H1 (cell line): Measurements from ENCODE around the gene TMTC2. TPM values are rescaled to one million over a fixed set of nuclear protein-coding genes. Genes with fewer than 3 reads are reported as not detected.

Source experiments
- CTCF ChIA-PET: fragments of 300-600 bp; sonication (Branson Sonifier 250); formaldehyde crosslinking; loops from one replicate; lab custom pipeline; 2021; ENCODE audit not compliant: partially characterized antibody; lab: Charles Lee
- POLR2A ChIA-PET: fragments of 300-600 bp; sonication (Branson Sonifier 250); formaldehyde crosslinking; loops from one replicate; lab custom pipeline; 2021; ENCODE audit warnings: inconsistent platforms; ENCODE audit not compliant: partially characterized antibody; lab: Charles Lee
- DNase-seq, 2 experiments: peaks; one replicate each; pipeline versions ENCODE4 v3.0.0 to v3.0.0-alpha.2; 2010 to 2022; ENCODE audit warnings: low spot score in 2 of 2, low read depth in 1 of 2, mixed read lengths in 1 of 2
- FAIRE-seq: peaks from 2 replicates; lab custom pipeline; 2011; peaks lifted over from hg19 to GRCh38; lab: Jason Lieb, UNC
- H2AFZ ChIP-seq: 2 replicates; pipeline ENCODE4 v1.8.1; 2012; ENCODE audit warnings: low read length, inconsistent platforms
- H2AK5ac ChIP-seq: 2 replicates; pipeline ENCODE4 v1.6.1; 2013; ENCODE audit warnings: low read depth, low read length
- H2BK120ac ChIP-seq: replicated peaks from 2 replicates; pipeline ENCODE3; 2013; ENCODE audit warnings: low read depth, low read length, inconsistent platforms
- H2BK12ac ChIP-seq: 2 replicates; pipeline ENCODE4 v1.6.1; 2013; ENCODE audit warnings: low read depth, low read length
- H2BK15ac ChIP-seq: 2 replicates; pipeline ENCODE4 v1.6.1; 2013; ENCODE audit warnings: low read length
- H2BK20ac ChIP-seq: 2 replicates; pipeline ENCODE4 v1.6.1; 2013; ENCODE audit warnings: low read length
- H2BK5ac ChIP-seq: 2 replicates; pipeline ENCODE4 v1.6.1; 2013; ENCODE audit warnings: low read depth, low read length
- H3K14ac ChIP-seq: 2 replicates; pipeline ENCODE4 v1.6.1; 2013; ENCODE audit warnings: inconsistent platforms; ENCODE audit not compliant: insufficient read length
- H3K18ac ChIP-seq: 2 replicates; pipeline ENCODE4 v1.6.1; 2013; ENCODE audit warnings: low read length; ENCODE audit errors: extremely low read depth
- H3K23ac ChIP-seq: 2 replicates; pipeline ENCODE4 v1.6.1; 2013; ENCODE audit warnings: inconsistent platforms; ENCODE audit not compliant: insufficient read length
- H3K23me2 ChIP-seq: 2 replicates; pipeline ENCODE4 v1.6.1; 2013; ENCODE audit warnings: low read depth, low read length
- H3K27ac ChIP-seq: 2 replicates; pipeline ENCODE4 v1.6.1; 2011; ENCODE audit warnings: low read depth, low read length, inconsistent platforms
- H3K27me3 ChIP-seq, 4 experiments: replicated peaks in 1 of 4; 1 replicate in 1 of 4; 2 replicates in 3 of 4; pipeline versions ENCODE4 v1.6.1 to v1.8.1; 2011 to 2013; ENCODE audit warnings: low read length in 3 of 4, mild to moderate bottlenecking in 3 of 4, inconsistent platforms in 2 of 4, mixed read lengths in 2 of 4, moderate library complexity in 1 of 4; ENCODE audit not compliant: control insufficient read depth in 3 of 4, insufficient read depth in 3 of 4; ENCODE audit errors: extremely low read depth in 1 of 4
- H3K36me3 ChIP-seq, 4 experiments: 2 replicates each; pipeline versions ENCODE4 v1.6.1 to v1.8.1; 2011 to 2013; ENCODE audit warnings: mild to moderate bottlenecking in 4 of 4, low read length in 3 of 4, moderate library complexity in 2 of 4, control low read depth in 1 of 4, inconsistent platforms in 1 of 4; ENCODE audit not compliant: insufficient read depth in 4 of 4, control insufficient read depth in 2 of 4
- H3K4ac ChIP-seq: replicated peaks from 2 replicates; pipeline ENCODE3; 2013; ENCODE audit warnings: low read length, low read depth, mixed read lengths, inconsistent platforms; ENCODE audit not compliant: insufficient read length
- H3K4me1 ChIP-seq, 4 experiments: replicated peaks in 1 of 4; 1 replicate in 1 of 4; 2 replicates in 3 of 4; pipeline versions ENCODE4 v1.6.1 to v1.8.1; 2011 to 2013; ENCODE audit warnings: low read length in 3 of 4, inconsistent platforms in 2 of 4, mixed read lengths in 1 of 4; ENCODE audit not compliant: insufficient read depth in 4 of 4, control insufficient read depth in 3 of 4
- H3K4me2 ChIP-seq, 2 experiments: 2 replicates each; pipeline versions ENCODE4 v1.6.1 to v1.8.1; 2011 to 2013; ENCODE audit warnings: low read depth in 2 of 2, low read length in 2 of 2, control low read depth in 1 of 2, inconsistent platforms in 1 of 2, mild to moderate bottlenecking in 1 of 2; ENCODE audit not compliant: insufficient read depth in 1 of 2
- H3K4me3 ChIP-seq, 4 experiments: fragments of 200-600, 300-600 bp in 1 of 4; sonication (generic), shearing (Covaris generic), sonication (Bioruptor Twin) in 1 of 4; 2 replicates each; pipeline versions ENCODE4 v1.5.1 to v1.8.1; 2011 to 2016; ENCODE audit warnings: low read length in 4 of 4, low read depth in 3 of 4, control low read depth in 2 of 4, inconsistent platforms in 2 of 4, mild to moderate bottlenecking in 2 of 4, mixed read lengths in 1 of 4, moderate library complexity in 1 of 4; ENCODE audit not compliant: insufficient read depth in 2 of 4; ENCODE audit errors: extremely low read depth in 1 of 4
- H3K56ac ChIP-seq: replicated peaks from 2 replicates; pipeline ENCODE3; 2013; ENCODE audit warnings: low read depth, mild to moderate bottlenecking, mixed read lengths, low read length, inconsistent platforms; ENCODE audit not compliant: insufficient read length
- H3K79me1 ChIP-seq: 2 replicates; pipeline ENCODE4 v1.6.1; 2013; ENCODE audit warnings: low read depth, low read length, control low read depth
- H3K79me2 ChIP-seq, 2 experiments: 2 replicates each; pipeline versions ENCODE4 v1.6.1 to v1.8.1; 2012 to 2013; ENCODE audit warnings: low read length in 2 of 2, mild to moderate bottlenecking in 2 of 2, inconsistent platforms in 1 of 2; ENCODE audit not compliant: insufficient read depth in 2 of 2, control insufficient read depth in 1 of 2
- H3K9ac ChIP-seq, 4 experiments: replicated peaks in 1 of 4; 1 replicate in 1 of 4; 2 replicates in 3 of 4; pipeline versions ENCODE4 v1.6.1 to v1.8.1; 2011 to 2013; ENCODE audit warnings: low read depth in 3 of 4, low read length in 3 of 4, control low read depth in 2 of 4, mild to moderate bottlenecking in 2 of 4, moderate library complexity in 2 of 4, inconsistent platforms in 1 of 4; ENCODE audit errors: extremely low read depth in 1 of 4
- H3K9me3 ChIP-seq, 2 experiments: 2 replicates each; pipeline versions ENCODE4 v1.6.1 to v1.8.1; 2012 to 2013; ENCODE audit warnings: mild to moderate bottlenecking in 2 of 2, moderate library complexity in 2 of 2, control low read depth in 1 of 2, inconsistent platforms in 1 of 2, low read depth in 1 of 2, low read length in 1 of 2, mixed read lengths in 1 of 2; ENCODE audit not compliant: insufficient read depth in 2 of 2
- H4K20me1 ChIP-seq, 2 experiments: replicated peaks in 1 of 2; 2 replicates each; pipeline versions ENCODE3 to v1.8.1; 2011 to 2013; ENCODE audit warnings: inconsistent platforms in 2 of 2, low read length in 2 of 2, mild to moderate bottlenecking in 1 of 2; ENCODE audit not compliant: insufficient read depth in 2 of 2, control insufficient read depth in 1 of 2
- H4K5ac ChIP-seq: 2 replicates; pipeline ENCODE4 v1.6.1; 2013; ENCODE audit warnings: low read length, low read depth, mixed read lengths, inconsistent platforms; ENCODE audit not compliant: insufficient read length
- H4K8ac ChIP-seq: 2 replicates; pipeline ENCODE4 v1.8.0; 2013; ENCODE audit warnings: mild to moderate bottlenecking, moderate library complexity, low read length, inconsistent platforms; ENCODE audit not compliant: insufficient read depth; ENCODE audit errors: extremely low read depth
- H4K91ac ChIP-seq: replicated peaks from 2 replicates; pipeline ENCODE3; 2013; ENCODE audit warnings: low read length, mixed read lengths, inconsistent platforms; ENCODE audit not compliant: insufficient read length
- ASH2L ChIP-seq: fragments of 200-600, 300-600 bp; sonication (generic); IDR thresholded peaks from one replicate; pipeline ENCODE4 v1.7.1; 2017; ENCODE audit warnings: low read length
- JUN ChIP-seq: IDR thresholded peaks from 2 replicates; pipeline ENCODE4 v1.6.1; 2011; ENCODE audit warnings: low read depth, mild to moderate bottlenecking, improper control_type of control experiment, low read length
- KDM5A ChIP-seq: fragments of 200-600 bp; IDR thresholded peaks from 2 replicates; pipeline ENCODE4 v1.7.1; 2012; ENCODE audit warnings: mild to moderate bottlenecking, low read length, inconsistent platforms, mixed read lengths
- RFX5 ChIP-seq: IDR thresholded peaks from 2 replicates; pipeline ENCODE4 v1.6.1; 2011; ENCODE audit warnings: low read depth, low read length, improper control_type of control experiment, borderline replicate concordance
- RNF2 ChIP-seq: fragments of 200-900, 300-1000 bp; sonication (generic); IDR thresholded peaks from 2 replicates; pipeline ENCODE4 v1.7.1; 2016; ENCODE audit warnings: borderline replicate concordance, low read depth, mild to moderate bottlenecking, antibody characterized with exemption, low read length; ENCODE audit not compliant: poor library complexity, severe bottlenecking; ENCODE audit errors: missing control alignments
- SIX5 ChIP-seq: IDR thresholded peaks from 2 replicates; pipeline ENCODE4 v1.6.1; 2011; ENCODE audit warnings: mild to moderate bottlenecking, low read depth, low read length
- WGBS, 2 experiments: shearing (Covaris generic) in 1 of 2; methylation state at CpG; one replicate each; pipeline versions ENCODE4 v1.1.6 to v1.1.7; 2013 to 2015; ENCODE audit warnings: low lambda C conversion rate in 2 of 2, mixed read lengths in 2 of 2, inconsistent platforms in 1 of 2, low coverage in 1 of 2, missing lambda C conversion rate in 1 of 2; ENCODE audit not compliant: insufficient replicate concordance in 2 of 2, insufficient coverage in 1 of 2, insufficient read length in 1 of 2; ENCODE audit errors: extremely low coverage in 1 of 2, missing lambda C conversion rate in 1 of 2; 5-methylcytosine and 5-hydroxymethylcytosine counted together
- polyA plus RNA-seq, 7 experiments: library from polyadenylated mRNA; depleted of rRNA in 3 of 7; stranded (reverse) in 5 of 7; unstranded in 2 of 7; fragments of >200 nt in 5 of 7; fragments of 200-250 nt in 2 of 7; gene quantifications; 1 replicate in 5 of 7; 2 replicates in 1 of 7; 4 replicates in 1 of 7; pipeline versions ENCODE4 v1.2.1 to v1.2.3, GENCODE V29; 2011 to 2013; ENCODE audit warnings: missing spikeins in 2 of 7, mixed read lengths in 2 of 7
- total RNA-seq: library from RNA; stranded (reverse); fragmentation: NEBNext Ultra II Directional; extraction: Animal tissue kit (Norgen Biotek cat#: 25700); gene quantifications from 2 replicates; pipeline ENCODE4 v1.2.1, GENCODE V29; 2021

Gene TMTC2
- total and polyA plus RNA-seq, 2 of the 8 experiments (the other 6 are each of a cell fraction or from before 2014, with no cell fraction given): 2.3 to 3.9 TPM

DNA sequence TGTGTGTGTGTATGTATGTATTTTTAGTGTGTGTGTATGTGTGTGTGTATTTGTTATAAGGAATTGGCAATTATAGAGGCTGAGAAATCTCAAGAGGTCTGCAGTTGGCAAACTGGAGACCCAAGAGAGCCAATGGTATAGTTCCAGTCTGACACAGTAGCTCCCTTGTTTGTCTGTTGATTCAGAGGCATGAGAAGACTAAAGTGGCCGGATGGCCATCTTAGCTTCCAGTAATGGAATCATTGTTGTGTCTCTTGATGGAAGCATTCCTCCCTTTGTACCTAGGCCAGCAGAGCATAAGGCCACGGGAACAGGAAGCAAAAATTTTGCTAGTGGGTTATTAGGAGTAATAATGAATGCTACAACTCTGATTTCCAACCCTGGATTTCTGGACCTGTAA, 460.6 kb downstream of the TMTC2 start:
- Histone ChIP-seq H4K8ac (no peak overlapping the region), H4K91ac (no peak overlapping the region), H3K36me3 (no peaks in the 10 kb centered on the region; a peak in 1 of 8 replicates), H2AFZ (no peak overlapping the region), H2BK15ac (no peak overlapping the region), H3K4me3 (no peak overlapping the region), H3K18ac (no peak overlapping the region), H2BK20ac (no peak overlapping the region), H3K9me3 (peaks cover 0 to 2% of the 10 kb centered on the region in 2 experiments; a peak in 1 of 4 replicates), H3K79me2 (no peaks in the 10 kb centered on the region), H2BK5ac (no peak overlapping the region), H4K20me1 (no peaks in the 10 kb centered on the region), H3K56ac (no peak overlapping the region)
- FAIRE-seq: no peak
- TF ChIP-seq RFX5 (no peak), ASH2L (no peak), JUN (no peak), SIX5 (no peak), KDM5A (no peak), RNF2 (no peak)
- TF ChIP-seq, all 59 proteins: peak for 0
- Histone ChIP-seq H3K9ac (no peak overlapping the region), H2AK5ac (no peak overlapping the region), H3K79me1 (no peaks in the 10 kb centered on the region), H3K4me2 (no peak overlapping the region), H3K14ac (no peak overlapping the region), H2BK12ac (no peak overlapping the region), H3K4me1 (peaks cover 0 to 5% (median 0%) of the 10 kb centered on the region in 4 experiments; a peak in 2 of 7 replicates), H3K23me2 (no peaks in the 10 kb centered on the region), H2BK120ac (no peak overlapping the region), H3K23ac (no peak overlapping the region), H3K4ac (no peak overlapping the region), H4K5ac (no peak overlapping the region), H3K27ac (no peak overlapping the region), H3K27me3 (no peaks in the 10 kb centered on the region)
- ChIA-PET CTCF (interaction anchor here (0.6 kb wide), 1 partner anchor 210 kb away, joined by 3 read pairs; no protein-coding TSS in a partner anchor), POLR2A (no interaction called here)
- no peak for DNase-seq
- 87% methylated on average over 2 of the region's 2 CpGs; no CpG with 5 or more reads in 1 of the 2 experiments for WGBS, 2 experiments
